K562 (cell line): ENCODE measurements around the gene PRL.

Experiments
- CTCF ChIP-seq, 3 experiments: IDR thresholded peaks in 2 of 3; conservative IDR thresholded peaks in 1 of 3; 2 replicates each; pipeline ENCODE4 v1.5.1; 2011 to 2012; ENCODE audit warnings: low read length in 3 of 3, mild to moderate bottlenecking in 3 of 3, control low read depth in 2 of 3, improper control_type of control experiment in 1 of 3, inconsistent platforms in 1 of 3, low read depth in 1 of 3, mixed read lengths in 1 of 3, moderate library complexity in 1 of 3; ENCODE audit not compliant: insufficient read depth in 2 of 3
- FOXK2 ChIP-seq, 2 experiments: fragments of 450-650 bp; IDR thresholded peaks in 1 of 2; conservative IDR thresholded peaks in 1 of 2; 2 replicates each; pipeline ENCODE4 v1.6.1; 2016; ENCODE audit warnings: low read depth in 2 of 2, mild to moderate bottlenecking in 1 of 2
- HDAC2 ChIP-seq: fragments of 450-650 bp; IDR thresholded peaks from 2 replicates; pipeline ENCODE4 v1.6.1; 2016; ENCODE audit warnings: mild to moderate bottlenecking
- NFIC ChIP-seq: fragments of 450-650 bp; IDR thresholded peaks from 2 replicates; pipeline ENCODE4 v1.6.1; 2017; ENCODE audit warnings: mild to moderate bottlenecking, inconsistent platforms
- POLR3A ChIP-seq: IDR thresholded peaks from 2 replicates; pipeline ENCODE4 v1.6.1; 2011; ENCODE audit warnings: borderline replicate concordance, mild to moderate bottlenecking, moderate library complexity; ENCODE audit not compliant: insufficient read length, insufficient read depth; ENCODE audit errors: extremely low read depth
- ZNF512 ChIP-seq: IDR thresholded peaks from 2 replicates; pipeline ENCODE4 v1.6.1; 2016; ENCODE audit warnings: missing genetic modification characterization, missing compliant biosample characterization

- TF ChIP-seq FOXK2 (conservative IDR thresholded peaks at IDR 0.05 in 1 of 2, IDR thresholded peaks at IDR 0.05 in 1 of 2; ENCODE audit: low read depth in 2 of 2) (no peak), NFIC (no peak), ZNF512 (tag) (no peak), HDAC2 (no peak), CTCF (IDR thresholded peaks at IDR 0.05 in 2 of 3, conservative IDR thresholded peaks at IDR 0.05 in 1 of 3; ENCODE audit: insufficient read depth in 2 of 3, low read depth in 1 of 3, low read length in 3 of 3) (no peak), POLR3A (no peak)
Observed at GRCh38 chr6:22334778-22335177, 37.9 kb upstream of the PRL start.
